Measurements from ENCODE around the gene HSDL2. TPM values are rescaled to one million over a fixed set of nuclear protein-coding genes. Genes with fewer than 3 reads are reported as not detected.

HSDL2 gene
- total and polyA plus RNA-seq, 10 of the 15 experiments (the other 5 are each of a cell fraction or from before 2014, with no cell fraction given), result 20.9 to 46.1 (median 27.0) TPM

- TF ChIP-seq ZNF592 (IDR thresholded peaks at IDR 0.05) (no peak), PAX8 (IDR thresholded peaks at IDR 0.05) (no peak), ZNF274 (IDR thresholded peaks at IDR 0.05; ENCODE audit: insufficient read depth, insufficient read length) (no peak), GATAD2B (conservative IDR thresholded peaks at IDR 0.05; ENCODE audit: low read depth) (no peak), MEF2B (IDR thresholded peaks at IDR 0.05; ENCODE audit: partially characterized antibody, poor library complexity, severe bottlenecking) (no peak), MTA2 (IDR thresholded peaks at IDR 0.05; ENCODE audit: low read depth) (no peak), FOXM1 (IDR thresholded peaks at IDR 0.05; ENCODE audit: low read depth, low read length) (no peak), SUPT20H (IDR thresholded peaks at IDR 0.05; ENCODE audit: borderline replicate concordance, control insufficient read depth, low read depth, low read length) (no peak), IKZF2 (IDR thresholded peaks at IDR 0.05) (no peak), POLR2AphosphoS5 (IDR thresholded peaks at IDR 0.05; ENCODE audit: low read length) (no peak), EED (IDR thresholded peaks at IDR 0.05; ENCODE audit: low read depth) (no peak), LARP7 (IDR thresholded peaks at IDR 0.05) (no peak), SREBF1 (IDR thresholded peaks at IDR 0.05; ENCODE audit: low read length) (no peak), STAT3 (IDR thresholded peaks at IDR 0.05; ENCODE audit: low read depth, low read length) (no peak), ESRRA (IDR thresholded peaks at IDR 0.05; ENCODE audit: low read length) (no peak), EGR1 (IDR thresholded peaks at IDR 0.05; ENCODE audit: borderline replicate concordance in 1 of 2, low read depth in 2 of 2, low read length in 2 of 2) (no peak)
- TF ChIP-seq, protein P1, sequence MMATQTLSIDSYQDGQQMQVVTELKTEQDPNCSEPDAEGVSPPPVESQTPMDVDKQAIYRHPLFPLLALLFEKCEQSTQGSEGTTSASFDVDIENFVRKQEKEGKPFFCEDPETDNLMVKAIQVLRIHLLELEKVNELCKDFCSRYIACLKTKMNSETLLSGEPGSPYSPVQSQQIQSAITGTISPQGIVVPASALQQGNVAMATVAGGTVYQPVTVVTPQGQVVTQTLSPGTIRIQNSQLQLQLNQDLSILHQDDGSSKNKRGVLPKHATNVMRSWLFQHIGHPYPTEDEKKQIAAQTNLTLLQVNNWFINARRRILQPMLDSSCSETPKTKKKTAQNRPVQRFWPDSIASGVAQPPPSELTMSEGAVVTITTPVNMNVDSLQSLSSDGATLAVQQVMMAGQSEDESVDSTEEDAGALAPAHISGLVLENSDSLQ (IDR thresholded peaks at IDR 0.05), result no peak
- in situ Hi-C loops (cut with MboI), result loop anchor here (5.0 kb wide), 2 partner anchors 277 to 602 kb away; no protein-coding TSS in a partner anchor
- Histone ChIP-seq H3K4me1 (ENCODE audit: control insufficient read depth, insufficient read depth, low read length) (no peaks in the 10 kb centered on the region), H3K4me2 (ENCODE audit: control insufficient read depth, insufficient read depth) (no peak overlapping the region), H2AFZ (ENCODE audit: control insufficient read depth, low read depth, low read length) (no peak overlapping the region), H3K4me3 (no peak overlapping the region), H3K79me2 (ENCODE audit: control insufficient read depth, insufficient read depth, low read length) (no peaks in the 10 kb centered on the region), H4K20me1 (ENCODE audit: control insufficient read depth, insufficient read depth) (no peaks in the 10 kb centered on the region), H3K9ac (ENCODE audit: control insufficient read depth, insufficient read depth, low read length) (no peak overlapping the region), H3K27ac (ENCODE audit: control insufficient read depth, insufficient read depth) (no peak overlapping the region), H3K9me3 (replicated peaks; ENCODE audit: control insufficient read depth, insufficient read depth, low read length) (peaks cover 5% of the 10 kb centered on the region; the same call in 1 of the 3 replicates), H3K36me3 (ENCODE audit: control insufficient read depth in 2 of 2, insufficient read depth in 2 of 2, low read length in 1 of 2) (no peaks in the 10 kb centered on the region), H3K27me3 (replicated peaks in 1 of 2; ENCODE audit: control insufficient read depth in 2 of 2, insufficient read depth in 2 of 2, low read length in 1 of 2) (no peaks in the 10 kb centered on the region)
- CTCF ChIA-PET, result interaction anchor here (0.8 to 5.5 kb wide), 4 partner anchors 265 to 459 kb away, joined by 3 to 35 read pairs (median 6); no protein-coding TSS in a partner anchor
- SMC1A ChIA-PET (ENCODE audit: uncharacterized antibody, unreplicated experiment), result interaction anchor here (0.9 kb wide), 2 partner anchors 23 to 283 kb away, joined by 3 read pairs; no protein-coding TSS in a partner anchor
- POLR2A ChIA-PET, result no interaction called here
- DNase-seq (ENCODE audit: low read depth, low spot score) (no peak), ATAC-seq (no peak), FAIRE-seq (no peak)
- intact Hi-C loops (cut with micrococcal nuclease; ENCODE audit: unreplicated experiment), result loop anchor here (5.0 kb wide), 1 partner anchor 428 kb away; no protein-coding TSS in a partner anchor
- no TSS peak for BruUV-seq (replicated peaks)
- RAD21 ChIA-PET (ENCODE audit: unreplicated experiment), result interaction anchor here (1.0 kb wide), 1 partner anchor 251 kb away, joined by 5 read pairs; no protein-coding TSS in a partner anchor
- 94% methylated on average over 3 of the region's 3 CpGs for WGBS (ENCODE audit: insufficient coverage, insufficient replicate concordance, low lambda C conversion rate, missing lambda C conversion rate)
Measured at GRCh38 chr9:112364761-112365160, 15.1 kb upstream of the HSDL2 start.
